DMS153 treated with DMSO at 0.1 percent for 48 hours (cell line): ENCODE results near the gene NKAIN4.

Experiments
- DNase-seq: peaks from one replicate; lab custom pipeline; 2025; ENCODE audit not compliant: unreplicated experiment; lab: John Stamatoyannopoulos, UW

Gene NKAIN4

GRCh38 chr20:63288581-63289251 lies 34.5 kb upstream of the NKAIN4 start:
- no peak for DNase-seq

- no peak for DNase-seq
These were observed 33.7 kb upstream of the NKAIN4 start for GRCh38 chr20:63287697-63288580.

GRCh38 chr20:63286781-63287696 lies 32.8 kb upstream of the NKAIN4 start:
- no peak for DNase-seq

GRCh38 chr20:63285636-63286615 lies 31.7 kb upstream of the NKAIN4 start:
- no peak for DNase-seq

GRCh38 chr20:63284981-63285524 lies 30.8 kb upstream of the NKAIN4 start:
- no peak for DNase-seq

- DNase-seq, result no peak
These were observed 30.3 kb upstream of the NKAIN4 start for GRCh38 chr20:63284544-63284949.

GRCh38 chr20:63284083-63284440 lies 29.8 kb upstream of the NKAIN4 start:
- no peak for DNase-seq

GRCh38 chr20:63283397-63284082 lies 29.3 kb upstream of the NKAIN4 start:
- no peak for DNase-seq

GRCh38 chr20:63282946-63283345 lies 28.7 kb upstream of the NKAIN4 start:
- no peak for DNase-seq

GRCh38 chr20:63281742-63282665 lies 27.7 kb upstream of the NKAIN4 start:
- no peak for DNase-seq

GRCh38 chr20:63280929-63281545 lies 26.8 kb upstream of the NKAIN4 start:
- no peak for DNase-seq

- DNase-seq, result no peak
These were observed 26.1 kb upstream of the NKAIN4 start for GRCh38 chr20:63280371-63280770.

- DNase-seq, result no peak
These were observed 25.7 kb upstream of the NKAIN4 start for GRCh38 chr20:63279931-63280330.

- DNase-seq, result no peak
These were observed 24.4 kb upstream of the NKAIN4 start for GRCh38 chr20:63278661-63279060.

- no peak for DNase-seq
These were observed 23.4 kb upstream of the NKAIN4 start for GRCh38 chr20:63277466-63278272.

GRCh38 chr20:63276956-63277355 lies 22.7 kb upstream of the NKAIN4 start:
- DNase-seq, result no peak

GRCh38 chr20:63275825-63276224 lies 21.6 kb upstream of the NKAIN4 start:
- DNase-seq, result no peak
